ENCODE results near the gene EVI5L. TPM values are rescaled to one million over a fixed set of nuclear protein-coding genes. Genes with fewer than 3 reads are reported as not detected.
"Not testable (repeated sequence)": the region's sequence is repeated elsewhere in the genome, so short reads cannot be mapped to it uniquely, and the experiment has no call there.

The EVI5L gene
- total RNA-seq, 1 experiment from 2014 or later: 5.0 TPM

GRCh38 chr19:7856679-7857663, 27.0 kb downstream of the EVI5L start:
- Histone ChIP-seq H3K4me3 (ENCODE audit: insufficient read depth, low read depth, low read length) (no peak overlapping the region), H3K36me3 (replicated peaks; ENCODE audit: control insufficient read depth, insufficient read depth, low read length) (no peaks in the 10 kb centered on the region), H3K27me3 (ENCODE audit: control insufficient read depth, insufficient read depth, low read length) (peaks cover 52% of the 10 kb centered on the region)
- peak; percentile 74 for DNase-seq

DNA sequence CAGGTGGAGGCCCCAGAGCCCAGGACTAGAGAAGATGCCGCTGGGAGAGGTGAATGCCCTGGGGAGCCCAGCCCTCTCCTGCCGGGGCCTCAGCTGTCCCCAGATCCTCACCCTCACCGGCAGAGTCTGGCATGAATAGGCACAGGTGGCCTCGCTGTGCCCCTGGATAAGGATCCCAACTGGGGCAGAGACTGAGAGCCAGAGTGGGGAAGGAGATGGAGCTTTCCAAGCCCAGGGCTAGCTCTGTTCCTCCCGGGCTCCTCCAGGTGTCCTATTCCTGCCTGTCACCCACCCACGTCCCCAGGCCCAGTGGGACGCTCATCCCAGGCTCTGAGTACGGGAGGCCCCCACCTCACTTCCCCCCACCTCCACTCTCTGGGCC, 27.7 kb downstream of the EVI5L start:
- H3K27me3 ChIP-seq (ENCODE audit: control insufficient read depth, insufficient read depth, low read length): peaks cover 56% of the 10 kb centered on the region
- H3K4me3 ChIP-seq (ENCODE audit: insufficient read depth, low read depth, low read length): peak overlapping the region; percentile 35
- no peak for DNase-seq
- H3K36me3 ChIP-seq (replicated peaks; ENCODE audit: control insufficient read depth, insufficient read depth, low read length): no peaks in the 10 kb centered on the region

DNA sequence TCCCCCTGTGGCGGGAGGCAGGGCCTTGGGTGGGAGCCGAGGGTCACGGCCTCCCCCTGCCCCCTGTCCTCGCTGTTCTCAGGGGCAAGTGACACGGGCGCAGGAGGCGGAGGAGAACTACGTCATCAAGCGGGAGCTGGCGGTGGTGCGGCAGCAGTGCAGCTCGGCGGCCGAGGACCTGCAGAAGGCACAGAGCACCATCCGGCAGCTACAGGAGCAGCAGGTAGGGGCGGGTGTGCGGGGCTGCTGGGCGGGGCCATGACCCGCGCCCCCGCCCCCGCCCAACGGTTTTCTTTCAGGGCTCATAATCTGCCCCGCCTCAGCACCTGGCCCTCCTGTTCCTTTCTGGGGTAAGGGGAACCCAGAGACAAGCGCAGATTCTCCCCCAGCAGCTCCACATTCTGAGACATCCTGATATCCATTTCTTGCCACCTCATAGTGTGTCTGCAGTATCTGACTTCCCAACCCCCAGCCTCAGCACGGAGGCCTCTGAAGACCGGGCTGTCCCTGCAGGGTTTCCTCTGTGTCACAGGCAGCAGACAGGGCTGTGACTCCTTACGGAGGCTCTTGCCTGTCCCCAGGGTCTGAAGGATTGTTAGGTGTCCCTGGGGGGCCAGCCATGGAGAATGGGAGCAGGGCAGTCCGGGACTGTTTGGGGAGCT, 28.2 kb downstream of the EVI5L start:
- H3K36me3 ChIP-seq (replicated peaks; ENCODE audit: control insufficient read depth, insufficient read depth, low read length): no peaks in the 10 kb centered on the region
- H3K4me3 ChIP-seq (ENCODE audit: insufficient read depth, low read depth, low read length): peak overlapping the region; percentile 35
- H3K27me3 ChIP-seq (ENCODE audit: control insufficient read depth, insufficient read depth, low read length): peaks cover 59% of the 10 kb centered on the region
- DNase-seq: peak; percentile 97

DNA sequence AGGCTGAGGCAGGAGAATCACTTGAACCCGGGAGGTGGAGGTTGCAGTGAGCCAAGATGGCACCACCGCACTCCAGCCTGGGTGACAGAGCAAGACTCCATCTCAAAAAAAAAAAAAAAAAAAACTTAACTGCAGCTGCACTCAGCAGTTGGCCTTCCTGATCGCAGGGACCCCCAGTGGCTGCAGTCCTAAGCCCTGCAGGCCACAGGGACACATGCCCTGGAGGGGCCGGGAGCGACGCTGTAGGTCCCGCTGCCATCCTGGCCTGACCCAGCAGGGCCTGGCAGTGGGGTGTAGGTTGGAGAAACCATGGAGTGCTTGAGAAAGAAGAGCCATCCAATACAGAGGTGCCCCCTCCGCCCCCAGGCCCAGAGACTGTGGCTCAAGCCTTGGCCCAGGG, 29.1 kb downstream of the EVI5L start:
- not testable (repeated sequence) for H3K4me3 ChIP-seq (ENCODE audit: insufficient read depth, low read depth, low read length)
- DNase-seq: peak; percentile 30
- peaks cover 68% of the 10 kb centered on the region for H3K27me3 ChIP-seq (ENCODE audit: control insufficient read depth, insufficient read depth, low read length)

DNA sequence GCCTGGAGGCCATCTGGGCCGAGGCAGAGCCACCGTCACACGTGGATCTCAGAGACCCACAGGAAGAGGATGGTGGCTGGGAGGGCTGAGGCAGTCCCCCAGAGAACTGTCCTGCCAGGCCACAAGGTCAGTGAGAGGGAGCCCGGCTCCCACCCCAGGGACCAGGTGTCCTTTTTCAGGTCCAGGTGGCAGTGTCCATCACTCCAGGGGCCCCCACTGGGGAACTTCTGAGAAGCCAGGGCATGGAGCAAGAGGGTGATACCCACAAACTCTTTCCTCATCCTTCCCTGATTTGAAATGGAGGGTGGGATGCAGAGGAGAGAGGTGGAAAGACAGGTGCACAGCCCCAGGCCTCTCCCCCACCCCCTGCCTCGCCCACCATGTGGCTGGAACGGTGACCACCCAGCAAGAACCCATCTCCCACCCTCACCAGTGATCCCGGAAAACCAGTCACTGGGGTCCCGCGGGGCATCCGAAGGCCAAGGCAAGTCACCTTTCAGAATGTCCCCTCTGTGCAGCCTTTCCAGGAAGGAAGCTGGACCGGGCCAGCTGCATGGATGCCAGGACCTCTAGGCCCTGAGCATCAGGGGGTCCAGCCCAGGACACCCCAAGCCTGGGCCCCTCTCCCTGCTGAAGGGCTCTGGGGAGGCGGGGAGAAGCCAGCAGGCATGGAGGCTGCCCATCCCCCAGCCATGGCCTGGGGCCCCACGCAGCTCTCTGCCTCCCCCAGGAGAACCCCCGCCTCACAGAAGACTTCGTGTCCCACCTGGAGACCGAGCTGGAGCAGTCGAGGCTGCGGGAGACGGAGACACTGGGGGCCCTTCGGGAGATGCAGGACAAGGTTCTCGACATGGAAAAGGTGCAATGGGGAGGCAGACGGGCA, 30.1 kb downstream of the EVI5L start:
- DNase-seq: peak; percentile 40
- no peaks in the 10 kb centered on the region for H3K36me3 ChIP-seq (replicated peaks; ENCODE audit: control insufficient read depth, insufficient read depth, low read length)
- H3K27me3 ChIP-seq (ENCODE audit: control insufficient read depth, insufficient read depth, low read length): peaks cover 73% of the 10 kb centered on the region
- H3K4me3 ChIP-seq (ENCODE audit: insufficient read depth, low read depth, low read length): no peak overlapping the region

More for the DNA sequence above, 29.1 kb downstream of the EVI5L start:
- H3K36me3 ChIP-seq (replicated peaks; ENCODE audit: control insufficient read depth, insufficient read depth, low read length): not testable (repeated sequence)

- Histone ChIP-seq H3K4me3 (ENCODE audit: insufficient read depth, low read depth, low read length) (no peak overlapping the region), H3K36me3 (replicated peaks; ENCODE audit: control insufficient read depth, insufficient read depth, low read length) (no peaks in the 10 kb centered on the region), H3K27me3 (ENCODE audit: control insufficient read depth, insufficient read depth, low read length) (peaks cover 76% of the 10 kb centered on the region)
- DNase-seq: peak; percentile 65
These were observed 30.9 kb downstream of the EVI5L start for GRCh38 chr19:7860714-7861618.

DNA sequence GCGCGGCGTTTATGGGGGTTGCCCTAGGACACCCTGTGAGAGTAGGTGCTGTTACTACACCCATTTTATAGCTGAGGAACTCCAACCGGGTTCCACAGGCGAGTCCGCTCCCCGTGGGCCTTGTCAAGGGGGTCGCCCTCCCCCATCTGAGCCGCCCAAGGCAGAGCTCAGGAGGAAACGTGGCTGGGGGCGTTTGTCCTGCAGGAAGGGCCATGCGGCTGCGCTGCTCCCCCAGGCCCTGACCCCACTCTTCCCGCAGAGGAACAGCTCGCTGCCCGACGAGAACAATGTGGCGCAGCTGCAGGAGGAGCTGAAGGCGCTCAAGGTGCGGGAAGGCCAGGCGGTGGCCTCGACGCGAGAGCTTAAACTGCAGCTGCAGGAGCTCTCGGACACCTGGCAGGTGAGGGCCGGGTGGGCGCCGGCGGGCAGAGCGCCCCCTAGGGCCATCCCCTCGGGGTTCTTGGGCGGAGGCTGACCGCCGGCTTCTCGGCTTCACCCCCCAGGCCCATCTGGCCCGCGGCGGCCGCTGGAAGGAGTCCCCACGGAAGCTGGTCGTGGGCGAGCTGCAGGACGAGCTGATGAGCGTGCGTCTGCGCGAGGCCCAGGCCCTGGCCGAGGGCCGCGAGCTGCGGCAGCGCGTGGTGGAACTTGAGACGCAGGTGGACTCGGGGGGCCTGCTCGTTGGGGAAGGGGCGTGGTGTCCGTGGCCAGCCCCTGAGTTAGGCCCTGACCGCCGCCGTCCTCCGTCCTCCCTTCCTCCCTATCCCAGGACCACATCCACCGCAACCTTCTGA, 31.8 kb downstream of the EVI5L start:
- H3K4me3 ChIP-seq (ENCODE audit: insufficient read depth, low read depth, low read length): peak overlapping the region; percentile 49
- peak; percentile 93 for DNase-seq
- H3K27me3 ChIP-seq (ENCODE audit: control insufficient read depth, insufficient read depth, low read length): peaks cover 78% of the 10 kb centered on the region
- no peaks in the 10 kb centered on the region for H3K36me3 ChIP-seq (replicated peaks; ENCODE audit: control insufficient read depth, insufficient read depth, low read length)

GRCh38 chr19:7862413-7862951, 32.5 kb downstream of the EVI5L start:
- Histone ChIP-seq H3K4me3 (ENCODE audit: insufficient read depth, low read depth, low read length) (peak overlapping the region; percentile 49), H3K27me3 (ENCODE audit: control insufficient read depth, insufficient read depth, low read length) (peaks cover 80% of the 10 kb centered on the region), H3K36me3 (replicated peaks; ENCODE audit: control insufficient read depth, insufficient read depth, low read length) (no peaks in the 10 kb centered on the region)
- DNase-seq: peak; percentile 100

DNA sequence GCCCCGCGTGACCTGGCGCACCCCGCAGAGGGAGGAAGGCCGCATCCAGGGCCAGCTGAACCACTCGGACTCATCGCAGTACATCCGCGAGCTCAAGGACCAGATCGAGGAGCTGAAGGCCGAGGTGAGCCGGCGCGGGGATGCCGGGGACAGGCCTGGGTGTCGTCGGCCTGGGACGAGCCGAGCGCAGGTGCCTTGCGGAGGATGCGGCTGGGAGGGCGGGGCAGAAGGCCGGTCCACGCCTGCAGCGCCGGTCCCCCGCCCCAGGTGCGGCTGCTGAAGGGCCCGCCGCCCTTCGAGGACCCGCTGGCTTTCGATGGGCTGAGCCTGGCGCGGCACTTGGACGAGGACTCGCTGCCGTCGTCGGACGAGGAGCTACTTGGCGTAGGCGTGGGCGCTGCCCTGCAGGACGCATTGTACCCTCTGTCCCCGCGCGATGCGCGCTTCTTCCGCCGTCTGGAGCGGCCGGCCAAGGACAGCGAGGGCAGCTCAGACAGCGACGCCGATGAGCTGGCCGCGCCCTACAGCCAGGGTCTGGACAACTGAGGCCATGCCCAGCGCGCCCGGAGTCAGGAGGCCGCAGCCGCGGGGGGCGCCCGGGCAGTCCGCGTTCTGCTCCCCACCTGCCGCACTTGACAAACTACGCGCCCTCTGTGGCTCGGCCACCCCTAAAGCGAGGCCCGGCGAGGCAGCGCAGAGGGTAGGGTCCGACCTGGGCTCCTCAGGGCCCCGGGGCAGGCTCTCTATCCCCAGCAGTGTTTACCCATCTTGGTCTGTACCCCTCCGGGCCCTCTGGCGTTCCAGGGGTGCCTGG, 33.3 kb downstream of the EVI5L start:
- Histone ChIP-seq H3K27me3 (ENCODE audit: control insufficient read depth, insufficient read depth, low read length) (peaks cover 79% of the 10 kb centered on the region), H3K36me3 (replicated peaks; ENCODE audit: control insufficient read depth, insufficient read depth, low read length) (no peaks in the 10 kb centered on the region), H3K4me3 (ENCODE audit: insufficient read depth, low read depth, low read length) (peak overlapping the region; percentile 47; the same call in 1 of the 2 replicates)
- DNase-seq: peak; percentile 65

GRCh38 chr19:7863971-7864689, 34.1 kb downstream of the EVI5L start:
- H3K27me3 ChIP-seq (ENCODE audit: control insufficient read depth, insufficient read depth, low read length): peaks cover 82% of the 10 kb centered on the region
- H3K4me3 ChIP-seq (ENCODE audit: insufficient read depth, low read depth, low read length): no peak overlapping the region

GRCh38 chr19:7864690-7865074, 34.7 kb downstream of the EVI5L start:
- Histone ChIP-seq H3K4me3 (ENCODE audit: insufficient read depth, low read depth, low read length) (no peak overlapping the region), H3K27me3 (ENCODE audit: control insufficient read depth, insufficient read depth, low read length) (peaks cover 78% of the 10 kb centered on the region), H3K36me3 (replicated peaks; ENCODE audit: control insufficient read depth, insufficient read depth, low read length) (no peaks in the 10 kb centered on the region)
- peak; percentile 47 for DNase-seq

More at GRCh38 chr19:7863971-7864689, 34.1 kb downstream of the EVI5L start:
- DNase-seq: no peak
- no peaks in the 10 kb centered on the region for H3K36me3 ChIP-seq (replicated peaks; ENCODE audit: control insufficient read depth, insufficient read depth, low read length)
